ENCODE measurements around the gene KMT2B. TPM values are rescaled to one million over a fixed set of nuclear protein-coding genes. Genes with fewer than 3 reads are reported as not detected.

Gene KMT2B
- total RNA-seq, 1 experiment from 2014 or later = 54.2 TPM

DNA sequence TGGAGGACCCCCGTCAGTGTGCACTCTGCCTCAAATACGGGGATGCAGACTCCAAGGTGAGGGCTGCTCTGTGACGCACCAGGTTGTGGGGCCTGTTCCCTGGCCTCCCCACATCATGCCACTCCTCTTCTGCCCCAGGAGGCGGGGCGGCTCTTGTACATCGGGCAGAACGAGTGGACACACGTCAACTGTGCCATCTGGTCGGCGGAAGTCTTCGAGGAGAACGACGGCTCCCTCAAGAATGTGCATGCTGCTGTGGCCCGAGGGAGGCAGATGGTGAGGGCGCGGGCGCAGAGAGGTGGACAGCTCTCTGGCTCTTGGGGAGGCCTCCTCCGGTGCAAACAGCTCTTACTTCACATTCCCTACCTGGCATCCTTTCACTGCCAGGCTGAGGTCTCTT is 11.2 kb downstream of the KMT2B start:
- peaks cover 6% of the 10 kb centered on the region for H3K36me3 ChIP-seq (ENCODE audit: control insufficient read depth, insufficient read depth, low read length)
- Mint-ChIP-seq H3K27me3 (ENCODE audit: insufficient read depth, unreplicated experiment) (no peaks in the 10 kb centered on the region), H3K9me3 (ENCODE audit: unreplicated experiment) (no peaks in the 10 kb centered on the region), H3K27ac (ENCODE audit: unreplicated experiment) (no peak overlapping the region), H3K4me3 (ENCODE audit: unreplicated experiment) (no peak overlapping the region), H3K4me1 (ENCODE audit: low read depth, unreplicated experiment) (no peaks in the 10 kb centered on the region), H3K36me3 (ENCODE audit: insufficient read depth, unreplicated experiment) (peaks cover 85% of the 10 kb centered on the region)
- no peak for DNase-seq
- no peak overlapping the region for H3K4me3 ChIP-seq (ENCODE audit: low read depth, low read length)
- no peaks in the 10 kb centered on the region for H3K27me3 ChIP-seq (replicated peaks; ENCODE audit: control insufficient read depth, insufficient read depth, low read length)
- TF ChIP-seq, protein P1, sequence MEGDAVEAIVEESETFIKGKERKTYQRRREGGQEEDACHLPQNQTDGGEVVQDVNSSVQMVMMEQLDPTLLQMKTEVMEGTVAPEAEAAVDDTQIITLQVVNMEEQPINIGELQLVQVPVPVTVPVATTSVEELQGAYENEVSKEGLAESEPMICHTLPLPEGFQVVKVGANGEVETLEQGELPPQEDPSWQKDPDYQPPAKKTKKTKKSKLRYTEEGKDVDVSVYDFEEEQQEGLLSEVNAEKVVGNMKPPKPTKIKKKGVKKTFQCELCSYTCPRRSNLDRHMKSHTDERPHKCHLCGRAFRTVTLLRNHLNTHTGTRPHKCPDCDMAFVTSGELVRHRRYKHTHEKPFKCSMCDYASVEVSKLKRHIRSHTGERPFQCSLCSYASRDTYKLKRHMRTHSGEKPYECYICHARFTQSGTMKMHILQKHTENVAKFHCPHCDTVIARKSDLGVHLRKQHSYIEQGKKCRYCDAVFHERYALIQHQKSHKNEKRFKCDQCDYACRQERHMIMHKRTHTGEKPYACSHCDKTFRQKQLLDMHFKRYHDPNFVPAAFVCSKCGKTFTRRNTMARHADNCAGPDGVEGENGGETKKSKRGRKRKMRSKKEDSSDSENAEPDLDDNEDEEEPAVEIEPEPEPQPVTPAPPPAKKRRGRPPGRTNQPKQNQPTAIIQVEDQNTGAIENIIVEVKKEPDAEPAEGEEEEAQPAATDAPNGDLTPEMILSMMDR (IDR thresholded peaks at IDR 0.05; ENCODE audit: insufficient read depth in 1 of 2, low read depth in 1 of 2, low read length in 1 of 2, severe bottlenecking in 1 of 2, unreplicated experiment in 1 of 2) = no peak
- no TSS peak for BruUV-seq (replicated peaks)
- intact Hi-C loops (cut with micrococcal nuclease; ENCODE audit: unreplicated experiment) = no loop called here
- ChIA-PET POLR2A (no interaction called here), CTCF (interaction anchor here (1.6 kb wide), 1 partner anchor 8 kb away, joined by 7 read pairs; no protein-coding TSS in a partner anchor)
- H3K9me3 ChIP-seq = no peaks in the 10 kb centered on the region
- no peaks in the 10 kb centered on the region for H3K4me1 ChIP-seq

DNA sequence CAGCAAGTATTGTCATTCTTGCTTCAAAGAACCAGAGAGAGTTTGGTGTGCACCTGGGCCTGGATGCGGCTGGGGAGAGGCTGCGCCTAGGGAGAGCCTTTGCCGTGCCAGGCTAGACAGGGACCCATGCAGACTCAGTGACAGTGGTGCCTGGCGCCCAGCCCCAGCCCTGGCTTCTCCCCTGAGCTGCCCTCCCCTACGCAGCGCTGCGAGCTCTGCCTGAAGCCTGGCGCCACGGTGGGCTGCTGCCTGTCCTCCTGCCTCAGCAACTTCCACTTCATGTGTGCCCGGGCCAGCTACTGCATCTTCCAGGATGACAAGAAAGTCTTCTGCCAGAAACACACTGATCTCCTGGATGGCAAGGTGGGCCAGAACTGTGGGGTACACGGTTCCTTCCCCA is 12.0 kb downstream of the KMT2B start:
- H3K4me3 ChIP-seq (ENCODE audit: low read depth, low read length) = no peak overlapping the region
- no TSS peak for BruUV-seq (replicated peaks)
- intact Hi-C loops (cut with micrococcal nuclease; ENCODE audit: unreplicated experiment) = no loop called here
- H3K4me1 ChIP-seq = no peaks in the 10 kb centered on the region
- H3K27ac Mint-ChIP-seq (ENCODE audit: unreplicated experiment) = no peak overlapping the region
- ChIA-PET POLR2A (interaction anchor here (1.7 kb wide), 1 partner anchor 11 kb away, joined by 7 read pairs; no protein-coding TSS in a partner anchor), CTCF (no interaction called here)
- H3K9me3 Mint-ChIP-seq (ENCODE audit: unreplicated experiment) = no peaks in the 10 kb centered on the region
- H3K36me3 ChIP-seq (ENCODE audit: control insufficient read depth, insufficient read depth, low read length) = peaks cover 10% of the 10 kb centered on the region
- H3K9me3 ChIP-seq = no peaks in the 10 kb centered on the region
- no peaks in the 10 kb centered on the region for H3K27me3 Mint-ChIP-seq (ENCODE audit: insufficient read depth, unreplicated experiment)
- H3K4me3 Mint-ChIP-seq (ENCODE audit: unreplicated experiment) = no peak overlapping the region
- DNase-seq = no peak
- H3K4me1 Mint-ChIP-seq (ENCODE audit: low read depth, unreplicated experiment) = no peaks in the 10 kb centered on the region
- H3K36me3 Mint-ChIP-seq (ENCODE audit: insufficient read depth, unreplicated experiment) = peaks cover 87% of the 10 kb centered on the region
- H3K27me3 ChIP-seq (replicated peaks; ENCODE audit: control insufficient read depth, insufficient read depth, low read length) = no peaks in the 10 kb centered on the region
- TF ChIP-seq, protein P1 (IDR thresholded peaks at IDR 0.05; ENCODE audit: insufficient read depth in 1 of 2, low read depth in 1 of 2, low read length in 1 of 2, severe bottlenecking in 1 of 2, unreplicated experiment in 1 of 2) = no peak

DNA sequence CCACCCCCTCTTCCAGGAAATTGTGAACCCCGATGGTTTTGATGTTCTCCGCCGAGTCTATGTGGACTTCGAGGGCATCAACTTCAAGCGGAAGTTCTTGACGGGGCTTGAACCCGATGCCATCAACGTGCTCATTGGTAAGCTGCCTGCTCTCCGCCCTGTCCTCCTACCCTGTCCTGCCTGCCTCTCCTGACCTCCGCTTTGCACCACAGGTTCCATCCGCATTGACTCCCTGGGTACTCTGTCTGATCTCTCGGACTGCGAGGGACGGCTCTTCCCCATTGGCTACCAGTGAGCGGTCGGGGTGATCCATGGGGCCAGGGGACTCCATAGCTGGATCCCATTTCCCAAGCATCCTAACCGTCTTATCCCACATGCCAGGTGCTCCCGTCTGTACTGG is 12.5 kb downstream of the KMT2B start:
- Mint-ChIP-seq H3K4me3 (ENCODE audit: unreplicated experiment) (no peak overlapping the region), H3K27ac (ENCODE audit: unreplicated experiment) (no peak overlapping the region), H3K36me3 (ENCODE audit: insufficient read depth, unreplicated experiment) (peaks cover 86% of the 10 kb centered on the region), H3K4me1 (ENCODE audit: low read depth, unreplicated experiment) (no peaks in the 10 kb centered on the region), H3K27me3 (ENCODE audit: insufficient read depth, unreplicated experiment) (no peaks in the 10 kb centered on the region), H3K9me3 (ENCODE audit: unreplicated experiment) (no peaks in the 10 kb centered on the region)
- no TSS peak for BruUV-seq (replicated peaks)
- Histone ChIP-seq H3K4me3 (ENCODE audit: low read depth, low read length) (no peak overlapping the region), H3K36me3 (ENCODE audit: control insufficient read depth, insufficient read depth, low read length) (peaks cover 10% of the 10 kb centered on the region), H3K27me3 (replicated peaks; ENCODE audit: control insufficient read depth, insufficient read depth, low read length) (no peaks in the 10 kb centered on the region), H3K9me3 (no peaks in the 10 kb centered on the region), H3K4me1 (no peaks in the 10 kb centered on the region)
- POLR2A ChIA-PET = interaction anchor here (1.7 kb wide), 1 partner anchor 10 kb away, joined by 7 read pairs; no protein-coding TSS in a partner anchor
- CTCF ChIA-PET = no interaction called here
- intact Hi-C loops (cut with micrococcal nuclease; ENCODE audit: unreplicated experiment) = no loop called here
- TF ChIP-seq, protein P1 (IDR thresholded peaks at IDR 0.05; ENCODE audit: insufficient read depth in 1 of 2, low read depth in 1 of 2, low read length in 1 of 2, severe bottlenecking in 1 of 2, unreplicated experiment in 1 of 2) = no peak
- DNase-seq = no peak

All from Caco-2 (cell line).